Measurements from ENCODE around the gene ADAMTSL4.

The ADAMTSL4 gene

DNA sequence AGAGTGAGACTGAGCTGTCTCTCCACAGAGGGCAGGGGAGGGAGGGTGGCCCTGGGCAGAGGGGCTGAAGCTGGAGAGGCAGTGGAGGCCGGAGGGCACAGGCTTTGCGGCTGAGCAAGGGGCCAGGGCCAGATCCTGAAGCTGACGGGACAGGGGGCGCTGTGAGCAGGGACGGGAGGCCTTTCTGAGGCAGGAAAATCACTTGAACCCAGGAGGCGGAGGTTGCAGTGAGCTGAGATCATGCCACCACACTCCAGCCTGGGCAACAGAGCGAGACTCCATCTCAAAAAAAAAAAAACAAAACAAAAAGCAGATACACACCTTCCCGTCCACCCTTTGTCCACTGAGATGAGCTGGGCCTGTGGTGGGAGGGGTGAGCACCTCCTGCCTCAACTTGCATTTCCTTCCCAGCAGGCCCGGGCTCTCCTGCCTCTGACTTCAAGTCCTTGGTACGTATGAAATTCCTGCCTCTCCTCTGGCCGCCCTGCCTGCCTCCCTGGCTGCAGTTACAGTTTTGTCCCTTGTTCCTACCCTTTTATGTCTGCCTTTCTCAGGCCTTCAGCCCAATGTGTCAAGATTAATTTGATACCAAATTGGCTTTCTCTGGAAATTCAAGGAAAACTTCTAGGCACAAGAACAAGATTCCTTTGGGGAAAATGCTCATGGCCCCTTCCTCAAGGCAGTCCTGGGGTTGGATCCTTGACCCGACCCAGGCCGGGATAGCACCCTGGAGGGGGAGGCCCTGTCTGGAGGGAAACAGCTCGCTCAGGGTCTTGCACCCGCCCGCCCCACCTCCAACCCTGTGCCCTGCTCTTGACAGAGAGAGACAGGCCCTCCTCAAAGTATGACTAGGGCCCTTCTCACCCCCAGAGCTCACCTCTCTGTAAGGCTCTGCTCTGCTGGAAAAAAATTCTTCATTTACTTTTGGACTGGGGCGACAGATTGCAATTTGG lies 11.2 kb upstream of the ADAMTSL4 start:
- CTCF ChIA-PET: interaction anchor here (0.6 kb wide), 3 partner anchors 19 to 66 kb away, joined by 3 to 4 read pairs (median 3); no protein-coding TSS in a partner anchor
- peak overlapping the region; percentile 93 for H3K27ac ChIP-seq

DNA sequence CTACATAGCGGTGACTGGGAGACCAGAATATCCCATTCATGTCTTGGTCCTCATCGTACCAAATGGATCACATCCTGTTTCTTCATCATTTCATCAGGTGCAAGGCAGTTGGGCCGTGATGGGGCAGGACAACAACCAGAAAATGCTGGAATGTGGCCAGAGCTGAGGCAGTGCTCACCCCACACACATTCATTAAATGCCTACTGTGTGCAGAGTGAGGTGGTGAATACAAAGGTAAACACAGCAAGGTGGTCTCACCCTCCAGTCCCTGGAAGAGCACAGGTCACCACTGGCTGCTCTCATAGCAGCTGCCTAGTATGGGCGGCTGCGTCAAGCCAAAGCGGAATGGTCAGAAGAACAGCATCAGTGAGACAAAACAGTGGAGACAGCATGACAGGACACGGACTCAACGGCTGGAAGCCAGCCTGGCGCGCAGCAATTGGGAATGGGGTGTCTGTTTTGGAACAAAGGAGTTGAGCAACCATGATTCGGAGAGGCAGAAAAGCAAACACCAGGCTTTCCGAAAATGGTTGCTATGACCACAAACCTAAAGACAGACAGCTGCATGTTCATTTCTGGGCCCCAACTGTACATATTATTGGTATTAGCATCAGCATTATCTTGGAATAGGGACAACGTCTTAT lies 5.6 kb upstream of the ADAMTSL4 start:
- CTCF ChIA-PET: interaction anchor here (1.6 kb wide), 1 partner anchor 11 kb away, joined by 8 read pairs; no protein-coding TSS in a partner anchor
- peak overlapping the region; percentile 79 for H3K27ac ChIP-seq
- no peak for TF ChIP-seq CTCF (conservative IDR thresholded peaks at IDR 0.05; ENCODE audit: low read depth)
- DNase-seq (ENCODE audit: low spot score): no peak
- POLR2A ChIA-PET (ENCODE audit: low non-redundant PET): no interaction called here

More for the DNA sequence above, 11.2 kb upstream of the ADAMTSL4 start:
- DNase-seq (ENCODE audit: low spot score): peak; percentile 89
- POLR2A ChIA-PET (ENCODE audit: low non-redundant PET): interaction anchor here (0.6 kb wide), 1 partner anchor 458 kb away, joined by 6 read pairs; no protein-coding TSS in a partner anchor
- no peak for TF ChIP-seq CTCF (conservative IDR thresholded peaks at IDR 0.05; ENCODE audit: low read depth)

DNA sequence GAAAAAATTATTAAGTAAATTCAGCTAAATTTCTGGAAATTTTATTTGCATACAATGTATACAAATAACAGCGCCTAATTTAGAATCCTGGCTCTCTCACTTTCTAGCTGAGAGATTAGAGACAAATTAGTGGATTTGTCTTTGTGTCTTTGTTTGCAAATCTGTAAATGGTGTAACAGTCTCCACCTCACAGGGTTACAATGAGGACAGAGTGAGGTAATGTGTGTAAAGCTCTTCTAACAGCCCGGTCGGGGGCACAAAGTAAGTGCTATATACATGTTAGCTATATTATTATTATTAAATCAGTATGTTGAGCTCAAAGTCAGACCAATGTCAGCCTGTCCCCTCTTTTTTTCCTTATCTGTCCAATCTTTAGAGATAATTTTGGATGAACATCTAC lies 5.0 kb upstream of the ADAMTSL4 start:
- TF ChIP-seq CTCF (conservative IDR thresholded peaks at IDR 0.05; ENCODE audit: low read depth): no peak
- no peak for DNase-seq (ENCODE audit: low spot score)
- ChIA-PET POLR2A (ENCODE audit: low non-redundant PET) (no interaction called here), CTCF (no interaction called here)
- peak overlapping the region; percentile 34 for H3K27ac ChIP-seq

- H3K27ac ChIP-seq: no peak overlapping the region
- ChIA-PET CTCF (interaction anchor here (0.6 to 0.8 kb wide), 2 partner anchors 12 to 63 kb away, joined by 3 to 4 read pairs; no protein-coding TSS in a partner anchor), POLR2A (ENCODE audit: low non-redundant PET) (no interaction called here)
- no peak for DNase-seq (ENCODE audit: low spot score)
- TF ChIP-seq CTCF (conservative IDR thresholded peaks at IDR 0.05; ENCODE audit: low read depth): no peak
These were observed 3.6 kb upstream of the ADAMTSL4 start for GRCh38 chr1:150545486-150546032.

- ChIA-PET POLR2A (ENCODE audit: low non-redundant PET) (interaction anchor here (0.6 kb wide), 1 partner anchor 7 kb away, joined by 4 read pairs; no protein-coding TSS in a partner anchor), CTCF (interaction anchor here (0.7 to 0.8 kb wide), 4 partner anchors 13 to 440 kb away, joined by 3 to 4 read pairs (median 4); no protein-coding TSS in a partner anchor)
- DNase-seq (ENCODE audit: low spot score): no peak
- H3K27ac ChIP-seq: peak overlapping the region; percentile 23
- TF ChIP-seq CTCF (conservative IDR thresholded peaks at IDR 0.05; ENCODE audit: low read depth): no peak
These were observed 2.8 kb upstream of the ADAMTSL4 start for GRCh38 chr1:150546294-150546937.

All from RWPE1 (cell line).